ENCODE measurements around the gene CAAP1.
A peak's percentile ranks its signal among the peaks of the same experiment; 100 is the strongest.

The CAAP1 gene

DNA sequence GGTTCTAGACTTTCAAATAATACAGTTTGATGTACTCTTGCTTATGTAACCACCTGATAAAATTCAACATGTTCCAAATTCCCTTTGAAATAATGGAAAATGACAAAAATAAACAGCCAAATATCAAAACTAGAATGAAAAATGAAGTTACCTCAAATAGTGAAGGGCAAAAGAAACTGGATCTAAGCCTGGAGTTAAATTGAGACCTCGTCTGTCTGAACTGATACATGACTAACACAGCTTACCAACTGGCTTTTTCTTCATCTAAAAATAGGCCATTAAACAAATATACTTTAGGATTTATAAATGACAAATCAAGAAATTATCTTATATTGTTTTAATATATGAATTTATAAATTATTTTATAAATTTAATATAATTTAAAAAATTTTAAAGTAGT is 12.1 kb upstream of the CAAP1 start:
- TF ChIP-seq, protein P1, sequence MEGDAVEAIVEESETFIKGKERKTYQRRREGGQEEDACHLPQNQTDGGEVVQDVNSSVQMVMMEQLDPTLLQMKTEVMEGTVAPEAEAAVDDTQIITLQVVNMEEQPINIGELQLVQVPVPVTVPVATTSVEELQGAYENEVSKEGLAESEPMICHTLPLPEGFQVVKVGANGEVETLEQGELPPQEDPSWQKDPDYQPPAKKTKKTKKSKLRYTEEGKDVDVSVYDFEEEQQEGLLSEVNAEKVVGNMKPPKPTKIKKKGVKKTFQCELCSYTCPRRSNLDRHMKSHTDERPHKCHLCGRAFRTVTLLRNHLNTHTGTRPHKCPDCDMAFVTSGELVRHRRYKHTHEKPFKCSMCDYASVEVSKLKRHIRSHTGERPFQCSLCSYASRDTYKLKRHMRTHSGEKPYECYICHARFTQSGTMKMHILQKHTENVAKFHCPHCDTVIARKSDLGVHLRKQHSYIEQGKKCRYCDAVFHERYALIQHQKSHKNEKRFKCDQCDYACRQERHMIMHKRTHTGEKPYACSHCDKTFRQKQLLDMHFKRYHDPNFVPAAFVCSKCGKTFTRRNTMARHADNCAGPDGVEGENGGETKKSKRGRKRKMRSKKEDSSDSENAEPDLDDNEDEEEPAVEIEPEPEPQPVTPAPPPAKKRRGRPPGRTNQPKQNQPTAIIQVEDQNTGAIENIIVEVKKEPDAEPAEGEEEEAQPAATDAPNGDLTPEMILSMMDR (IDR thresholded peaks at IDR 0.05; ENCODE audit: low read length): no peak
- no peak for TF ChIP-seq EZH2 (IDR thresholded peaks at IDR 0.05; ENCODE audit: borderline replicate concordance, low read length)
- Histone ChIP-seq H3K27me3 (ENCODE audit: insufficient read depth, low read length) (no peaks in the 10 kb centered on the region), H3K9me2 (ENCODE audit: low read depth, low read length) (no peaks in the 10 kb centered on the region), H3K4me1 (ENCODE audit: insufficient read depth, low read length, severe bottlenecking) (no peaks in the 10 kb centered on the region), H4K20me1 (ENCODE audit: insufficient read depth, low read length) (no peaks in the 10 kb centered on the region), H3K4me3 (ENCODE audit: low read depth, low read length, poor library complexity, severe bottlenecking) (no peak overlapping the region), H2AFZ (ENCODE audit: low read length) (no peak overlapping the region), H3K4me2 (ENCODE audit: low read length) (no peak overlapping the region), H3K36me3 (ENCODE audit: insufficient read depth, low read length) (peaks cover 62% of the 10 kb centered on the region), H3K9ac (ENCODE audit: low read length) (no peak overlapping the region), H3K27ac (ENCODE audit: low read depth, low read length, poor library complexity, severe bottlenecking) (no peak overlapping the region), H3K9me3 (ENCODE audit: low read length) (no peaks in the 10 kb centered on the region), H3F3A (ENCODE audit: insufficient read depth, low read length) (no peaks in the 10 kb centered on the region), H3K79me2 (ENCODE audit: insufficient read depth, low read length) (no peaks in the 10 kb centered on the region)

DNA sequence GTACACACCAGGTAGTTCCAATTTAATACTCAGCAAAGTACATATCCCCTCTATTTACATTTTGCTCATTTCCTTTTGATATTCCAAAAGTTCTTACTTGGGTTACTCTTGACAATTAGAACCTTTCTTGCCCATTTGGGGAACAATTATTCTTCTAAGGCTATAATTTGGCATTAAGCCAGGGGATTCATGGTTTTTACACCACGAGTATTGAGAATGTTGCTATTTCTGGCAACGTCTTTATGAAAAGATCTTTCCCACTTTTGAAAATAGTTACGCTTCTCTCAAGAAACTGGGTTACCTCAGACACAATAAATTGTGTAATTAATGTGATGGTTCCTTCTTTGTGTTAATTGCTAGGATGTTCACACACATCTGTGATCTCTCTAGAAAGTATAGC is 11.5 kb upstream of the CAAP1 start:
- Histone ChIP-seq H3K9me3 (ENCODE audit: low read length) (no peaks in the 10 kb centered on the region), H3K4me3 (ENCODE audit: low read depth, low read length, poor library complexity, severe bottlenecking) (no peak overlapping the region), H3K9ac (ENCODE audit: low read length) (no peak overlapping the region), H4K20me1 (ENCODE audit: insufficient read depth, low read length) (no peaks in the 10 kb centered on the region), H3K36me3 (ENCODE audit: insufficient read depth, low read length) (peaks cover 57% of the 10 kb centered on the region), H3K79me2 (ENCODE audit: insufficient read depth, low read length) (no peaks in the 10 kb centered on the region), H3K4me1 (ENCODE audit: insufficient read depth, low read length, severe bottlenecking) (no peaks in the 10 kb centered on the region), H3F3A (ENCODE audit: insufficient read depth, low read length) (no peaks in the 10 kb centered on the region), H3K27me3 (ENCODE audit: insufficient read depth, low read length) (no peaks in the 10 kb centered on the region), H2AFZ (ENCODE audit: low read length) (no peak overlapping the region), H3K9me2 (ENCODE audit: low read depth, low read length) (no peaks in the 10 kb centered on the region), H3K27ac (ENCODE audit: low read depth, low read length, poor library complexity, severe bottlenecking) (no peak overlapping the region), H3K4me2 (ENCODE audit: low read length) (no peak overlapping the region)
- TF ChIP-seq EZH2 (IDR thresholded peaks at IDR 0.05; ENCODE audit: borderline replicate concordance, low read length): no peak
- TF ChIP-seq, protein P1 (IDR thresholded peaks at IDR 0.05; ENCODE audit: low read length): no peak

DNA sequence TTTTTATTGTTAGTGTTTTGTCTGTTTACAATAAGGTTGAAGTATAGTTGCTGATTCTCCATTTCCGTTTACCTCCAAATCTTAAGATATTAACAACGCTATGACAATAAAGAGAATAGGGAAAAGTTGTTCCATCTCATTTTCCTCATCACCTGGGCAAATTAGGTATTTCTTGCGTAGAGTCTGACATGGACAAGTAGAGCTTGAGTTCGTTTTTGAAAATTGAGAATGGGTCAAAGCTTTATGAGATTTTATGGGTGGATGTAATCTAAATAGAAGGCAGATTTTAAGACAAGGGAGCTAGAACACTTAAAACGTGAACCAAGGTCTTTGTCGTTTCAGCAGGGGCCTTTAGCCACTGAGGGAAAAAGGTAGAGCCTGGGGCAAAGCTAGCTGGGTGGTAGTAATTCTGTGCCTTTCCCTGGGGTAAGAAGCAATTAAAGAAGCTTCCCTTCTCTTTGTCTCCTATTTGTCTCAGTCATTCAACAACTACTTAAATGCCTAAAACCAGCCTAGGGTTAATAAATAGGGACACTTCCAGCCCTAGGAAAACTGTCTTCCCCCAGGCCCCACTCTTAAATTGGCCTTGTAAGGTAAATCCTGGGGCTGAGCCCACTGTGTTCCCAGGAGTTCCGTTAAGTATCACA is 551 bp upstream of the CAAP1 start:
- no peaks in the 10 kb centered on the region for H3K9me3 ChIP-seq (ENCODE audit: low read length)
- no peaks in the 10 kb centered on the region for H3F3A ChIP-seq (ENCODE audit: insufficient read depth, low read length)
- peak overlapping the region; percentile 85 for H3K4me2 ChIP-seq (ENCODE audit: low read length)
- peak overlapping the region; percentile 93 for H3K9ac ChIP-seq (ENCODE audit: low read length)
- H3K36me3 ChIP-seq (ENCODE audit: insufficient read depth, low read length): peaks cover 14% of the 10 kb centered on the region
- no peak for TF ChIP-seq EZH2 (IDR thresholded peaks at IDR 0.05; ENCODE audit: borderline replicate concordance, low read length)
- TF ChIP-seq, protein P1 (IDR thresholded peaks at IDR 0.05; ENCODE audit: low read length): no peak
- H3K9me2 ChIP-seq (ENCODE audit: low read depth, low read length): no peaks in the 10 kb centered on the region
- peak overlapping the region; percentile 94 for H3K4me3 ChIP-seq (ENCODE audit: low read depth, low read length, poor library complexity, severe bottlenecking)
- H3K27ac ChIP-seq (ENCODE audit: low read depth, low read length, poor library complexity, severe bottlenecking): peak overlapping the region; percentile 84
- H4K20me1 ChIP-seq (ENCODE audit: insufficient read depth, low read length): no peaks in the 10 kb centered on the region
- H3K4me1 ChIP-seq (ENCODE audit: insufficient read depth, low read length, severe bottlenecking): peaks cover 36% of the 10 kb centered on the region
- peak overlapping the region; percentile 64; the same call in 1 of the 2 replicates for H2AFZ ChIP-seq (ENCODE audit: low read length)
- no peaks in the 10 kb centered on the region for H3K27me3 ChIP-seq (ENCODE audit: insufficient read depth, low read length)
- H3K79me2 ChIP-seq (ENCODE audit: insufficient read depth, low read length): peaks cover 40% of the 10 kb centered on the region
